ENCODE data around the gene ENPP5.

GRCh38 chr6:46217671-46218131 lies 46.9 kb upstream of the ENPP5 start:
- no peak for TF ChIP-seq FOXK2 (IDR thresholded peaks at IDR 0.05)
- TF ChIP-seq CTBP1 (IDR thresholded peaks at IDR 0.05; ENCODE audit: borderline replicate concordance): no peak
- TF ChIP-seq ZNF384 (IDR thresholded peaks at IDR 0.05): no peak
- TF ChIP-seq TARDBP (IDR thresholded peaks at IDR 0.05): no peak

All from HEK293T (cell line).